ENCODE results near the gene TMCC2.
A peak's percentile ranks its signal among the peaks of the same experiment; 100 is the strongest.

The TMCC2 gene

DNA sequence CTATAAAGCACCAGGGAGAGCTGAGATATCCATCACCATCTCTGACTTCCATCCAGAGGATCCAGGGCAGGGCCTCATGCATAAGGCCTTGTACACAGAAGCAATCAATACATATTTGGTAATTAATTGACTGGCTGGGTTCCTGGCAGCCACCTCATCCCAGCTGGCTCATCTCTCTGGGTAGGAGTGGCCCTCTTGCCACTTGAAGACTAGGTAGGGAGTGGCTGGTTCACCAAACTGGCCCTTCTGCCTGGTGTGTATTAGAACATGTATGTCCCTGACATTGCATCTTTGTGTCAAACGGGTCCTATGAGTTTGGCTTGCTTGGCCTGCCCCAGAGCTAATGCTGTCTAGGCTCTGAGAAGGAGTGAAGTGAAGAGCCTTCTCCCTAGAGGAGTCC is 82.0 kb downstream of the TMCC2 start:
- DNase-seq = no peak

DNA sequence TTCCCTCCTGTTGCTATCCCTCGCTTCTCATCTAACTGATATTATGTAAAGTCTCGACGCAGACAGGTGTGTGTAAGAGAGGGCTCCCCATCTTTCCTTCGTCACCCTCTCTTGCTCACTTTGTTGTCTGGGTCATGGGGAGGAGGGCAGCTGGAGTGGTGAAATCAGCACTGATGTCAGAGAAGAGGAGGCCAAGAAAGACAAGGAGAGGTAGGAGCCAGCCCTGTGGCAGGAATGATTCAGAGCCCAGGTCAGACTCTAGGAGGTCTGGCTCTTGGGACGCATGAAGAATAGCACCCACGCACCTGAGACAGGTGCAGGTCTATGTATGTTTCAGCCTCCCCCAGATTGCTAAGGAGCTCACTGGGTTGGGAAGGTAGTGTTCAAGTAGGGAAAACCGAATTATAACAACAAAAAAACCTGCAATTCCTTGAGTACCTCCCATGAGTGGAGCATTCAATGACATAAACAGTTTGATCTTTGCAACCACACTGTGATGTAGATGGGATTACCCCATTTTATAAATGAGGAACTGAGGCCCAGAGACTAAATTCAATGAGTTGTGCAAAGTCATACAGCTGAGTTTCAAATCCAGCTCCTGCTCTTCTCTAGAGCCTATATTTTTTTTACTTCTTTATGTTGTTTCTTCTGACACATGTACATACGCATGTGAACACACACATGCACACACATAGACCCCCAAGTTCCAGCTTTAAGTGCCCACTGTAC is 83.4 kb downstream of the TMCC2 start:
- DNase-seq = no peak

DNA sequence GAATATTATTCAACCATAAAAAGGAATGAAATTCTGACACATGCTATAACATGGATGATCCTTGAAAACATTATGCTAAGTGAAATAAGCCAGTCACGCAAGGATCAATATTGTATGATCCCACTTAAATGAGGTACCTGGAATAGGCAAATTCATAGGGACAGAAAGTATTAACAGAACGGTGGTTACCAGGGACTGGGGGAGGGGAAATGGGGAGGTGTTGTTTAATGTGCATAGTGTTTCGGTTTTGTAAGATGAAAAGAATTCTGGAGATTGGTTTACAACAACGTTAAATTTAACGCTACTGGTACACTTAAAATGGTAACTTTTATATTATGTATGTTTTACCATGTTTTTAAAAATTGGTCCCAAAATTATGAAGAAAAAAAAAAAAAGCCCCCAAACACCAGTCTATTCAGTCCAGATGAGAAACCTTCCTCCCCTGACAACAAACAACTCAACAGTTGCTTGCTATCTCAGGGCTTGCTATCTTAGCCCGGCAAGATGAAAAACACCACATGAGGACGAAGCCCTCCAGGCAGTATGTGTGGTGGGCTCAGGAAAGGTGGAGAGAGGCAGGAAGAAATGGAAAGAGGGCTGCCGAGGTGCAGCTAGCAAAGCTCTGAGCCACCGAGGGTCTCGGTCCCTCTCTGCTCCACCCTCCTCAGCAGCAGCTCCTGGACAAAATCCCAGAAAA is 85.3 kb downstream of the TMCC2 start:
- no peak for DNase-seq

DNA sequence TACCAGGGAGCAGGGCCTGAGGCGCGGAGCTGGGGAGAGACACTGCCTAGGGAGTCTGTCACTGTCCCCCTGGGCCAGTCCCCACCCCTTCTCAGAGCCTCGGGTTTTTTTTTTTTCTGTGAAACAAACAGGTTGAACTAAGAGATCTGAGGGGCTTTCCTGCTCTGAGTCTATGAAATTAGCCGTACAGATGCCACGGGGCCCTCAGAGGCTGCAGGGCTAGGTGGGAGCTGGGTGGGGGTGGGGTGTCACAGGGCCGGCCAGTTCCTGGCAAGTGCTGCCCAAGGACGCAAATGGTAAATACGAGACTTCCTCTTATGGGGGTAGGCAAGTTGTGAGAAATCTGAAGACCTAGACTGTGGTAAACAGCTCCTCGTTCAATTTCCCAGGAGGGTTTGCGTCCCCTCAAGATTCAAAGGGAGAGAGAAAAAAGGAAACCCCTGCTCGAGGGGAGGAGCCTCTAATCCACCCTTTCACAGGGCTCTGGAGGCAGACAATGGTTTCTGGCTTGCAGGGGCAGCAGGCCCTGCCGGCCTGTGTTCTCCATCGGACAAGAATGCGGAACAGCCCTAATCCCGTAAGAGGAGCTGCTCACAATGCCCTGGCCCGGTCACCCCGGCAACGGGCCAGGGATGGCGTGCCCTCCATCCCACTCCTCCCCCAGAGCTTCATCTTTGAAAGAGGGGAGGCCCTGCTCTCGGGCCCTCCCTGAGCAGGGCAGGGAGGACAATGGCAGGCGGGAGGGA is 86.0 kb downstream of the TMCC2 start:
- DNase-seq = peak; percentile 57

DNA sequence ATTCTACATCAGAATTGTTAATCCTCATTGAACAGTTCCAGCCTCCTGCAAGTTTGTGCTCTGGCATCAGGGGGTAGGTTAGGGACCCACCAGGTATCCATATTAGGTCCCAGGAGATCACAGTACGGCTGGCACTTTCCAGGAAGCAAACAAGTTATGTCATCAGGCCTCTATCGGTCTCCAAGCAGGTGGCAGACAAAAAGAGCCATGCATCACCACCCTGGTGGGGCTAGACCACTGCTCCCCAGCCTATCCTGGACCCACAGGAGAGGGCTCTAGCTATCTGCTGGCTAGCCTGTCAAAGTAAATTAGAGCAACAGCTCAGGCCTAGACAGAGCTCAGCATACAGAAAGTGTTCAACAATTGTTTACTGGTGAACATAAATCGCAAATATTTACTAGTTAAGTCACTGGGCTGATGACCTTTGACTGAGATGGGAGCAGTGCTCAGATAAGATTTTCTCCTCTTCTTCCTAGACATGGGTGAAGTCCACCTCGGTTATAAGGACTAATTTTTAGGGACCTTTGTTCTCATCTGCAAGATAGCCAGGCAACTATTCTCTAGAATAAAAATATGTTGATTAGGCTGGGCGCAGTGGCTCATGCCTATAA is 87.4 kb downstream of the TMCC2 start:
- DNase-seq = peak; percentile 9

DNA sequence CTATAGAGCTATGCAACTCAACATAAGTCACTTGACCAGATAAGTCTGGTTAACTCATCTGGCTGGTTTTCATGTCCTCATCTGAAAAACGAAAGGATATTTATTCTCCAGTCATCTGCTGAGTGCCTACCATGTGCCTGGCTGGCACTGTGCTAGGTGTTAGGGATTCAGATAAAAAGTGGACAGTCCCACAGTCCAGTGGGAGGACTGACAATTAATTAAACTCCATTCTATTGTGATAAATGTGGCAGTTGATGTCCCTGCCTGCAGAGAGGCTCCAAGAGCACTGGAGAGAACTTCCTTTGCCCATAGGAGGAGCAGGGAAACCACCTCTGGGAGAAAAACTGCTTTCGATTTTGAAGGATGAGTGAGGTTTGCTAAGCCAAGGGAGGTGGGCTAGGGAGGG is 88.4 kb downstream of the TMCC2 start:
- peak; percentile 25 for DNase-seq

DNA sequence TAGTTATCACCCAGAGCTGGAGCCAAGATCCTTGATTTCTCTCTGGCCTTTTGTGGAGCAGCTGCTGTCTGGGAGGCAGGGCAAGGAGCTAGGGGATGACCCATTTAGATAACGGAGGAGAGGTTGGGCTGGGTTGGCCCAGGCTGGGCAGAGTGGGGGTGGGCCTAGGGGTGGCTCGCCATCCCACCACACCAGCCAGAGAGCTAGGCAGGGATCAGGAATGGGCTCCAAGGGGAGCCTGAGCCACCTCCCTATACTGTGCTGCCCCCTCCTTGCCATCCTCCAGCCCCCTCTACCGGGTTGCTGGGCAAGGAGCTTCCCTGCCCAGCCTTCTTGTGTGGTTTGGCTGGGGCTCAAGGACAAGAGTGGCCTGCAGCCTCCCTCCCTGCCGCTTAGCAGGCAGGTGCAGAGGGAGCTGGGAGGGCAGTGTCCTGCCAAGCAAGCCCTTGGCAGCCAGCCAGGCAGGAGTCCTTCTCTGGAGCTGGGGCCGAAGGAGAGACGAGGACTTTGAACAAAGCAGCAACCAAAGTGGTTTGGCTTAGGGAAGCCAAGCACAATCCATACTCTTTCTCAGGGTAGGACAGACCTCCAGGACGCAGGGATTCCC is 89.7 kb downstream of the TMCC2 start:
- no peak for DNase-seq

DNA sequence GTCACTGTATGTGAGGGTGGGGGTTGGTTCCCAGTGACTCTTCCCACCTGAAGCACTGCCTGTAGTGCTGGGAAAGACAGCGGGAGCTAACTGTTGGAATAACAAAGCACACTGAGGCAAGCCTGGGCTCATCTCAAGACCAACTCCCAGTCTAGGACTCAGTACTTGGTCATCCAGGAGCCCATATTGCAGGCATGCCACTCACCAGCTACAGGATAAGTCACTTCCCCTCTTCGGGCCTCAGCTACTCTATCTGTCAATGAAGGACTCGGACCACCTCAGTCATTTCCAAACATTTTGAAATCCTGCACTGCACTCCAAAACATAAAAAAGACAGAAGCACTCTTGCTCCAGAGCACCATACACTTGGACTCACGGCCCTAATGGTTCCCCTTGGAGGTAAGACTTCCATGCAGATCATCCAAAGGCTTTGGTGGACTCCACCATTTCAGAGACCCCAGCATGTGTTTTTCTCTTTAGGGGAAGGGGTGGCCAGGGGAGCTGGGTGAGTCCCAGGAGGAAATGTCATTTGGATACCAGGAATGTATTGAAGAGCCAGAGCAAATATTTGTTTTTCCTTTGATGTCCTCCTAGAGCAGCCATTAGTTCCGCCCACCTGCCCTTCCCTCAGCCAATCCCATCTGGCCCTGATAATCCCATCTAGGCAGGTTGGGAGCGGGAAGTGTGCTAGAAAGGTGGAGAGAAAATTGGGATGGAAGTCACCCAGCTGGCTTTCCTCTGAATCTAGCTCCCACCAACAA is 90.7 kb downstream of the TMCC2 start:
- DNase-seq = no peak

DNA sequence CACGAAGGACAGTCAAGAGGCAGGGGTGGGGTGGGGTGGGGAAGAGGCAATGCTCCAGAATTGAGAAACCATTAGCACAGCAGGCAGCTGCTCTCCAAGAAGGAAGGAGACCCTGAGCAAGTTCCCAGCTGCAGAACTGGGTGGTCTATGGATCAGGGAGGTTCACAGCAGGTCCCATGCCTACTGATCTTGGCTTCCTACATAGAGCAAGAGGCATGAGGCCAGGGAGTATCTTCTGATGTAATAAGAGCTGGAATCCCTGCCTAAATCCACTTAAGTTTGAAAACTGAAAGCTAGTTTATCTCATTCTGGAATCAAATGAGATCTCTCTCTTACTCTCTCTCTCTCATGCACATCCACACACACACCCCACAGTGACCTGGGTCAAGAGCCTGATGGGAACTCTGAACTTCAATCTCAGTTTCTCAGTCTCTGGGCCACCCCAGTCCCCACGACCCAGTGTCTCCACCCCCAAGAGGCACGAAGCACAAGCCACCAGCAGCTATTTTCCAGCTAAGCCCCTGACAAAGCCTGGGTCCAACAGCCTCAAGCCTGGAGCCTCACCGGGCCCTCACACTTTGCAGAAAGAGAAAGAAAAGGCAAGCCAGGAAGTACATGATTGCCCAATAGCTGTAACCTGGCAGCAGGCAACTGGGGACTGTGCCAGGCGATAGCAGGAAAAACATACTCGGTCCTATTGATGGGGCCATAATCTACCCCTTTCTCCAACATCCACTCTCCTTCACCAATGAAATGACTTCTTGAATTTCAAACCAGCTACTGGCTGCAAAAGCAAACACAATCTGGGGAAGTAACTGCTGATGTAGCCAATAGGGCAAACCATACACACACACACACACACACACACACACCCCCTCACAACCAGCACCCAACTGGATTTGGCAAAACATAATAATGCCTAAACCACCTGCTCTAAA is 91.6 kb downstream of the TMCC2 start:
- DNase-seq = peak; percentile 44

DNA sequence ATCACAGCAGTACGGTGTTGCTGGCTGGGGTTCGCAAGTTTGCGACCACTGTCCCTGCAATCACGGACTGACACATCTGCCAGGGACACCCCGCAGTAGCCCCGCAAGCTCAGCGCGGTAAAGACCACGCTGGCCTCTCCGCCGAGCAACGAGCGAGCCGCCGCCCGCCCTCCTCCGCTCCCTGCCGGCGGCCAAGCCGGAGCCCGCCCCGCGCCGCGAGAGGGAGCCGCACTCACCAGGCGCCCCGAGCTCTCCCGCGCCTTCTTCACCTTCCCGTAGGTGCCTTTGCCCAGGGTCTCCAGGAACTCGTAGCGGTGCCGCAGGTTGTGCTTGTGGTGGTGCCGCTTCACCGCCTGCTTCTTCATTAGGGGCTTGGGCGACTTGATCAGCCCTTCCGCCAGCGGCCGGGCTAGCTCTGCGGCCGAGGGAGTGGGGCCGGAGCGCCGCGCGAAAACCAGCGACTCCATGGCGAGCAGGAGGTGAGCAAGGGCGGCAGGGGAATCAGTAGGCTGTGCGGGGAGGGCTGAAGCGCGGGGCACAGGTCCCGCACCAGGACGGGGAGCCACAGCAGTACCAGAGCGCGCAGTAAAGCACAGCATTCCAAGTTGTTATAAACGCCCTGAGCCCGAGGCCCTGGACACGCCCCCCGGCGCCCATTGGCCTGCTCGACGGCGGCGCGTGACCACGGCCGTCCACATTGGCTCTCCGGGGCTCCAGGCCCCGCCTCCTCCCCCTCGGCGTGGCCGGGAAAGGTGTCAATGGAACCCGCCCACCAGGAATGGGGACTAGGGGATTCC is 93.6 kb downstream of the TMCC2 start, which contains the start of gene NUAK2:
NUAK2 (minus strand) TSS at position 584 of the 797 bp plus-strand sequence; CDS start at position 467, 117 bp downstream.
- peak; percentile 88 for DNase-seq

DNA sequence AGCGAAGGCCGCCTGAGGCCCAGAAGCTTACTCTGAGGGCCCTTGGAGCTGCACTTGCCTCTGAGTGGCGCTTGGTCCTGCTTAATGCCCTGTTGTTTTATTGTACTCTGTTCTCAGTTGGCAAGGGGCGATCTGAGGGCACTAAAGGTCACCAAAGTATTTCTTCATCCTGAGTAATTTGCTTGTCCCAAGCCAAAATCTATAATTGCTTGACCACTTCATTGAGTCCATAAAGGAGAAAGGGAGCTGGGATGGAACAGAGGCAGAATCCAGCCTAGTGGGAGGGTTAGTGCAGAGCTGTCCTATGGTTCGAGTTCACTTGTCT is 94.2 kb downstream of the TMCC2 start:
- no peak for DNase-seq

All from CD4-positive, alpha-beta T cell treated with Interleukin-21 for 1 hour (primary cell).